DOHH2 (cell line): ENCODE results near the gene PAIP2.

Source experiments
- EZH2phosphoT487 ChIP-seq: fragments of 200-600 bp; sonication (generic); IDR thresholded peaks from 2 replicates; pipeline ENCODE4 v1.6.1; 2017; ENCODE audit warnings: borderline replicate concordance, mild to moderate bottlenecking, antibody characterized with exemption, low read length, moderate library complexity, mixed read lengths
- TF ChIP-seq, protein P1 (sequence below): fragments of 200-600 bp; sonication (generic); IDR thresholded peaks from one replicate; pipeline ENCODE4 v1.5.1; 2014; ENCODE audit warnings: antibody characterized with exemption, mild to moderate bottlenecking, low read depth, low read length; ENCODE audit not compliant: poor library complexity, severe bottlenecking

DNA sequence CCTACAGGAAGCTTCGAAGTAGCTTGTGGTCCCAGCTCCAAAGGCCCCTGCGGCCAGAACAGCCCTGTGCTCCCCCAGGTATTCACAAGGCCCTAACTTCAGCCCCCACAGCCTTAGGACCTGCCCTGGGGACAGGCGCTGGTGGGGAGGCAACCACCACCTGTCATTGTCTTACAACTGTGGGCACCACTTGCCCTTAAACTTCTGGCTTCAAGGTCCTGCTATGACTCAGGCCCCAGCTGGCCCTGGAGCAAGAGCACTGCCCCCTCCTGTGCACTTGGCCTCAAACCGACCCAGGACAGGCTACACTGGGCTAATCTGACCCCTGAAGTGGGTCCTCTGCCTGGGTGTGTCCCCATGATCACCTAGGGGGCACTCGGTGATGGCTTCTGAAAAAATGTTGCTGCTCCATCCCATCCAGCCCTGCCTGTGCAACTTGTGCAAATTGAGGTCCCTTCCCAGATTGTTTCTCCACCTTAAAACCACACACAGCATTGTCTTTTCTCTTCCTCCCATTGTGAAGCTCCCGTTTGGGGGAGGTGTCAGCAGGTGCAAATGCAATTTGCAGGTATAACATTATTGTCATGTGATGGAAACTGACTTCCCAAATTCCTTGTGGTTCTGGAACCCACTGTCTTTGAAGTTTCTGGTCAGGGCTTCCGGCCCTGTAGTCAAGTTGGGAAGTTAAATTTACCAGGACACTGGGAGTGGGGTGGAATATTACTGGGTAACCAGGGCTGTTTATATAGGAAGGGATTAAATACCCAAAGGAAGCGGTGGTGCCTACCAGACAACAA lies 54.4 kb downstream of the PAIP2 start:
- TF ChIP-seq, protein P1, sequence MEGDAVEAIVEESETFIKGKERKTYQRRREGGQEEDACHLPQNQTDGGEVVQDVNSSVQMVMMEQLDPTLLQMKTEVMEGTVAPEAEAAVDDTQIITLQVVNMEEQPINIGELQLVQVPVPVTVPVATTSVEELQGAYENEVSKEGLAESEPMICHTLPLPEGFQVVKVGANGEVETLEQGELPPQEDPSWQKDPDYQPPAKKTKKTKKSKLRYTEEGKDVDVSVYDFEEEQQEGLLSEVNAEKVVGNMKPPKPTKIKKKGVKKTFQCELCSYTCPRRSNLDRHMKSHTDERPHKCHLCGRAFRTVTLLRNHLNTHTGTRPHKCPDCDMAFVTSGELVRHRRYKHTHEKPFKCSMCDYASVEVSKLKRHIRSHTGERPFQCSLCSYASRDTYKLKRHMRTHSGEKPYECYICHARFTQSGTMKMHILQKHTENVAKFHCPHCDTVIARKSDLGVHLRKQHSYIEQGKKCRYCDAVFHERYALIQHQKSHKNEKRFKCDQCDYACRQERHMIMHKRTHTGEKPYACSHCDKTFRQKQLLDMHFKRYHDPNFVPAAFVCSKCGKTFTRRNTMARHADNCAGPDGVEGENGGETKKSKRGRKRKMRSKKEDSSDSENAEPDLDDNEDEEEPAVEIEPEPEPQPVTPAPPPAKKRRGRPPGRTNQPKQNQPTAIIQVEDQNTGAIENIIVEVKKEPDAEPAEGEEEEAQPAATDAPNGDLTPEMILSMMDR, result no peak
- no peak for TF ChIP-seq EZH2phosphoT487
